ENCODE measurements around the gene PTGS1. TPM values are rescaled to one million over a fixed set of nuclear protein-coding genes. Genes with fewer than 3 reads are reported as not detected.

PTGS1 gene
- polyA plus RNA-seq, 1 donor from 2014 or later = 0.17 TPM

- H3K9me3 ChIP-seq (ENCODE audit: low read length) = no peaks in the 10 kb centered on the region
- H3K9me2 ChIP-seq (ENCODE audit: insufficient read depth, low read length) = no peaks in the 10 kb centered on the region
- peaks cover 20% of the 10 kb centered on the region for H3K27me3 ChIP-seq (ENCODE audit: insufficient read depth, low read depth, low read length)
- H3K27ac ChIP-seq (ENCODE audit: low read length) = no peak overlapping the region
- H3K4me2 ChIP-seq (ENCODE audit: low read length) = no peak overlapping the region
- no peaks in the 10 kb centered on the region for H4K20me1 ChIP-seq (ENCODE audit: insufficient read depth)
- no peaks in the 10 kb centered on the region for H3K36me3 ChIP-seq (ENCODE audit: insufficient read depth, low read length)
- no peak overlapping the region for H3K4me3 ChIP-seq (ENCODE audit: low read length)
- H3K79me2 ChIP-seq (replicated peaks; ENCODE audit: insufficient read depth, low read length) = no peaks in the 10 kb centered on the region
- H3F3A ChIP-seq (ENCODE audit: insufficient read depth, low read length, poor library complexity, severe bottlenecking) = no peaks in the 10 kb centered on the region
- no peak overlapping the region for H2AFZ ChIP-seq (ENCODE audit: low read depth, low read length)
- no peak for TF ChIP-seq POLR2AphosphoS5 (IDR thresholded peaks at IDR 0.05)
- TF ChIP-seq CTCF (IDR thresholded peaks at IDR 0.05; ENCODE audit: poor library complexity, severe bottlenecking) = no peak
- TF ChIP-seq, protein P1, sequence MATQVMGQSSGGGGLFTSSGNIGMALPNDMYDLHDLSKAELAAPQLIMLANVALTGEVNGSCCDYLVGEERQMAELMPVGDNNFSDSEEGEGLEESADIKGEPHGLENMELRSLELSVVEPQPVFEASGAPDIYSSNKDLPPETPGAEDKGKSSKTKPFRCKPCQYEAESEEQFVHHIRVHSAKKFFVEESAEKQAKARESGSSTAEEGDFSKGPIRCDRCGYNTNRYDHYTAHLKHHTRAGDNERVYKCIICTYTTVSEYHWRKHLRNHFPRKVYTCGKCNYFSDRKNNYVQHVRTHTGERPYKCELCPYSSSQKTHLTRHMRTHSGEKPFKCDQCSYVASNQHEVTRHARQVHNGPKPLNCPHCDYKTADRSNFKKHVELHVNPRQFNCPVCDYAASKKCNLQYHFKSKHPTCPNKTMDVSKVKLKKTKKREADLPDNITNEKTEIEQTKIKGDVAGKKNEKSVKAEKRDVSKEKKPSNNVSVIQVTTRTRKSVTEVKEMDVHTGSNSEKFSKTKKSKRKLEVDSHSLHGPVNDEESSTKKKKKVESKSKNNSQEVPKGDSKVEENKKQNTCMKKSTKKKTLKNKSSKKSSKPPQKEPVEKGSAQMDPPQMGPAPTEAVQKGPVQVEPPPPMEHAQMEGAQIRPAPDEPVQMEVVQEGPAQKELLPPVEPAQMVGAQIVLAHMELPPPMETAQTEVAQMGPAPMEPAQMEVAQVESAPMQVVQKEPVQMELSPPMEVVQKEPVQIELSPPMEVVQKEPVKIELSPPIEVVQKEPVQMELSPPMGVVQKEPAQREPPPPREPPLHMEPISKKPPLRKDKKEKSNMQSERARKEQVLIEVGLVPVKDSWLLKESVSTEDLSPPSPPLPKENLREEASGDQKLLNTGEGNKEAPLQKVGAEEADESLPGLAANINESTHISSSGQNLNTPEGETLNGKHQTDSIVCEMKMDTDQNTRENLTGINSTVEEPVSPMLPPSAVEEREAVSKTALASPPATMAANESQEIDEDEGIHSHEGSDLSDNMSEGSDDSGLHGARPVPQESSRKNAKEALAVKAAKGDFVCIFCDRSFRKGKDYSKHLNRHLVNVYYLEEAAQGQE (IDR thresholded peaks at IDR 0.05; ENCODE audit: borderline replicate concordance) = no peak
- no peak for TF ChIP-seq RAD21 (conservative IDR thresholded peaks at IDR 0.05)
- TF ChIP-seq TAF1 (IDR thresholded peaks at IDR 0.05; ENCODE audit: low read depth) = no peak
- TF ChIP-seq MXI1 (conservative IDR thresholded peaks at IDR 0.05; ENCODE audit: poor library complexity, severe bottlenecking) = no peak
- no peak for TF ChIP-seq EZH2 (IDR thresholded peaks at IDR 0.05; ENCODE audit: borderline replicate concordance, insufficient read depth, low read length, poor library complexity, severe bottlenecking)
- no peak for TF ChIP-seq EP300 (conservative IDR thresholded peaks at IDR 0.05; ENCODE audit: poor library complexity, severe bottlenecking)
- no peak for TF ChIP-seq SMC3 (conservative IDR thresholded peaks at IDR 0.05; ENCODE audit: poor library complexity)
- H3K9ac ChIP-seq (ENCODE audit: low read length) = no peak overlapping the region
Observed at GRCh38 chr9:122367774-122368460, 2.9 kb upstream of the PTGS1 start.

DNA sequence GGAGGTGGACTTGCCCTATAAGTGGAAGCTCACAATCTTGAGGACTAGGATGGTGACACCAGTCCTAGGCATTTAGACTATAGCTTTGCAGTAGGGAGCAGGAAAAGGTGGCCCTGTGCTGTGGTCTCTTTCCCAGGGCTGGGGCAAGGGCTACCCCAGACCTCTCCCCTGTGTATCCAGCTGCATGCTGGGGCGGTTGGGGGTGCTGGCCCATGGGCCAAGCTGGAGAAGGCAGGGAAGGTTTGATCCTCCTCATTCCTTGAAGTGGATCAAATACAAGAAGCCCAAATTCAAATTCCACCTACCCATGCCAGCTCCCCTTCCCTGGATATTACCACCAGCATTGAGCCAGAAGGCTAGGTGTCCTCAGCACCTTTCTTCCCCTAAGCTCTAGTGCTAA, 2.2 kb upstream of the PTGS1 start:
- H3K4me3 ChIP-seq (ENCODE audit: low read length) = no peak overlapping the region
- no peaks in the 10 kb centered on the region for H4K20me1 ChIP-seq (ENCODE audit: insufficient read depth)
- H3K4me2 ChIP-seq (ENCODE audit: low read length) = no peak overlapping the region
- H3K9me2 ChIP-seq (ENCODE audit: insufficient read depth, low read length) = no peaks in the 10 kb centered on the region
- H3K27me3 ChIP-seq (ENCODE audit: insufficient read depth, low read depth, low read length) = peaks cover 20% of the 10 kb centered on the region
- no peak overlapping the region for H3K9ac ChIP-seq (ENCODE audit: low read length)
- no peak overlapping the region for H2AFZ ChIP-seq (ENCODE audit: low read depth, low read length)
- no peak overlapping the region for H3K27ac ChIP-seq (ENCODE audit: low read length)
- no peaks in the 10 kb centered on the region for H3K9me3 ChIP-seq (ENCODE audit: low read length)
- H3F3A ChIP-seq (ENCODE audit: insufficient read depth, low read length, poor library complexity, severe bottlenecking) = no peaks in the 10 kb centered on the region
- no peaks in the 10 kb centered on the region for H3K79me2 ChIP-seq (replicated peaks; ENCODE audit: insufficient read depth, low read length)
- no peak for TF ChIP-seq EZH2 (IDR thresholded peaks at IDR 0.05; ENCODE audit: borderline replicate concordance, insufficient read depth, low read length, poor library complexity, severe bottlenecking)
- TF ChIP-seq MXI1 (conservative IDR thresholded peaks at IDR 0.05; ENCODE audit: poor library complexity, severe bottlenecking) = no peak
- no peak for TF ChIP-seq RAD21 (conservative IDR thresholded peaks at IDR 0.05)
- no peak for TF ChIP-seq CTCF (IDR thresholded peaks at IDR 0.05; ENCODE audit: poor library complexity, severe bottlenecking)
- no peak for TF ChIP-seq POLR2AphosphoS5 (IDR thresholded peaks at IDR 0.05)
- no peak for TF ChIP-seq EP300 (conservative IDR thresholded peaks at IDR 0.05; ENCODE audit: poor library complexity, severe bottlenecking)
- no peak for TF ChIP-seq SMC3 (conservative IDR thresholded peaks at IDR 0.05; ENCODE audit: poor library complexity)
- TF ChIP-seq, protein P1 (IDR thresholded peaks at IDR 0.05; ENCODE audit: borderline replicate concordance) = no peak
- no peak for TF ChIP-seq TAF1 (IDR thresholded peaks at IDR 0.05; ENCODE audit: low read depth)
- H3K36me3 ChIP-seq (ENCODE audit: insufficient read depth, low read length) = no peaks in the 10 kb centered on the region
